ENCODE data around the gene TRIP10. TPM values are rescaled to one million over a fixed set of nuclear protein-coding genes. Genes with fewer than 3 reads are reported as not detected.
A peak's percentile ranks its signal among the peaks of the same experiment; 100 is the strongest.

The TRIP10 gene
- total and polyA plus RNA-seq, 2 of the 4 experiments (the other 2 are of a cell fraction): 39.1 to 47.0 TPM

DNA sequence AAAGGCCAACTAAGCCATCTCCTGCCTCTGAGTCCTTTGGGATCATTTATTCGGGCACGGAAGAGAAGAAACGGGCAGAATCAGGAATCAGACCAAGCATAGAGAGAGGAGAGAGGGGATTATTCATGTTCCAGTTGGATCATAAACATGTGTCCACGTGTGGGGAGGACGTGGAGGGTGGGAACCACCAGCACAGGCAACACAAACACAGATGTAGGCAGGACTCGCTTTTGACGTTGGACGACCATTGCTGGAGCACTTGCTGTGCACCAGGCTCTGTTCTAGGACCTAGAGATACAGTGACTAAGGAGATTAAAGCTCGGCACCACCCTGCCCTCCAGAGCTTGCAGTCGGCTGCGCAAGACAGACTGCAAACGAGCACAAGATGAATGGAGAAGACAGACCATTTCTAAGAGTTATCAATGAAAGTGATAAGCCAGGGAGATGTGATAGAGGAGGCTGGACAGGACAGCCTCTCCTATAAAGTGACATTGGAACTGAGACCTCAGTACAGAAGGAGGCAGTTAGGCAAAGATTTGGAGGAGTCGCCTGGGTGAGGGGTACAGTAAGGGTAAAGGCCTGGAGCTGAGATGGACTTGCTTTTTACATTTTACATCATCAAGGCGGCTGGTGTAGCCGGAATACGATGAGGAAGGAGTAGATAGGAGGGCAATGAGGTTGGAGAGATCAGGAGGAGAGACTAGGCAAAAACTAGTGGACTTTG, 27.0 kb downstream of the TRIP10 start:
- no peak overlapping the region for H3K14ac ChIP-seq (replicated peaks; ENCODE audit: low read depth, low read length)
- no TSS peak for BruUV-seq (replicated peaks)
- H3K56ac ChIP-seq (ENCODE audit: extremely low read depth, insufficient read depth, low read length): no peak overlapping the region
- no peak overlapping the region for H4K91ac ChIP-seq (ENCODE audit: insufficient read depth, low read depth, low read length)
- H3K4me3 ChIP-seq (ENCODE audit: insufficient read depth, low read depth, low read length): no peak overlapping the region
- H3K23ac ChIP-seq (ENCODE audit: low read depth, low read length): no peak overlapping the region
- H3K9ac ChIP-seq (ENCODE audit: low read depth, low read length): no peak overlapping the region
- H3K79me1 ChIP-seq (ENCODE audit: low read depth in 1 of 2, low read length in 2 of 2): no peaks in the 10 kb centered on the region
- in situ Hi-C loops (cut with MboI; ENCODE audit: low sequenced_read_pairs): no loop called here
- ChIA-PET CTCF (no interaction called here), POLR2A (ENCODE audit: unreplicated experiment) (no interaction called here)
- H3K4ac ChIP-seq (ENCODE audit: low read depth, low read length): no peak overlapping the region
- peak overlapping the region; percentile 52 for H2AFZ ChIP-seq (replicated peaks; ENCODE audit: low read length, poor library complexity)
- no peaks in the 10 kb centered on the region; the same call in 1 of the 2 replicates for H3K27me3 ChIP-seq (ENCODE audit: control insufficient read depth, insufficient read depth, low read length)
- TF ChIP-seq SMC3 (IDR thresholded peaks at IDR 0.05; ENCODE audit: low read depth, low read length) (no peak), RCOR1 (IDR thresholded peaks at IDR 0.05; ENCODE audit: insufficient replicate concordance, low read length) (no peak), RFX5 (IDR thresholded peaks at IDR 0.05; ENCODE audit: low read depth, low read length) (no peak), MXI1 (IDR thresholded peaks at IDR 0.05; ENCODE audit: borderline replicate concordance, low read depth, low read length) (no peak), MAFK (IDR thresholded peaks at IDR 0.05; ENCODE audit: low read depth, low read length) (no peak), FOS (IDR thresholded peaks at IDR 0.05; ENCODE audit: low read depth, low read length) (no peak), MAZ (IDR thresholded peaks at IDR 0.05; ENCODE audit: borderline replicate concordance, low read depth, low read length) (no peak), USF2 (IDR thresholded peaks at IDR 0.05; ENCODE audit: low read depth, low read length) (no peak), CHD1 (IDR thresholded peaks at IDR 0.05; ENCODE audit: low read depth, low read length) (no peak), POLR2A (IDR thresholded peaks at IDR 0.05; ENCODE audit: low read depth, low read length) (no peak), BHLHE40 (IDR thresholded peaks at IDR 0.05; ENCODE audit: low read depth, low read length) (no peak), NFE2L2 (IDR thresholded peaks at IDR 0.05; ENCODE audit: low read depth, low read length) (no peak), RAD21 (IDR thresholded peaks at IDR 0.05; ENCODE audit: low read length) (no peak), CEBPB (IDR thresholded peaks at IDR 0.05; ENCODE audit: low read depth, low read length) (no peak)
- TF ChIP-seq, protein P1, sequence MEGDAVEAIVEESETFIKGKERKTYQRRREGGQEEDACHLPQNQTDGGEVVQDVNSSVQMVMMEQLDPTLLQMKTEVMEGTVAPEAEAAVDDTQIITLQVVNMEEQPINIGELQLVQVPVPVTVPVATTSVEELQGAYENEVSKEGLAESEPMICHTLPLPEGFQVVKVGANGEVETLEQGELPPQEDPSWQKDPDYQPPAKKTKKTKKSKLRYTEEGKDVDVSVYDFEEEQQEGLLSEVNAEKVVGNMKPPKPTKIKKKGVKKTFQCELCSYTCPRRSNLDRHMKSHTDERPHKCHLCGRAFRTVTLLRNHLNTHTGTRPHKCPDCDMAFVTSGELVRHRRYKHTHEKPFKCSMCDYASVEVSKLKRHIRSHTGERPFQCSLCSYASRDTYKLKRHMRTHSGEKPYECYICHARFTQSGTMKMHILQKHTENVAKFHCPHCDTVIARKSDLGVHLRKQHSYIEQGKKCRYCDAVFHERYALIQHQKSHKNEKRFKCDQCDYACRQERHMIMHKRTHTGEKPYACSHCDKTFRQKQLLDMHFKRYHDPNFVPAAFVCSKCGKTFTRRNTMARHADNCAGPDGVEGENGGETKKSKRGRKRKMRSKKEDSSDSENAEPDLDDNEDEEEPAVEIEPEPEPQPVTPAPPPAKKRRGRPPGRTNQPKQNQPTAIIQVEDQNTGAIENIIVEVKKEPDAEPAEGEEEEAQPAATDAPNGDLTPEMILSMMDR (conservative IDR thresholded peaks at IDR 0.05; ENCODE audit: low read depth, low read length): no peak
- TF ChIP-seq, protein P2, sequence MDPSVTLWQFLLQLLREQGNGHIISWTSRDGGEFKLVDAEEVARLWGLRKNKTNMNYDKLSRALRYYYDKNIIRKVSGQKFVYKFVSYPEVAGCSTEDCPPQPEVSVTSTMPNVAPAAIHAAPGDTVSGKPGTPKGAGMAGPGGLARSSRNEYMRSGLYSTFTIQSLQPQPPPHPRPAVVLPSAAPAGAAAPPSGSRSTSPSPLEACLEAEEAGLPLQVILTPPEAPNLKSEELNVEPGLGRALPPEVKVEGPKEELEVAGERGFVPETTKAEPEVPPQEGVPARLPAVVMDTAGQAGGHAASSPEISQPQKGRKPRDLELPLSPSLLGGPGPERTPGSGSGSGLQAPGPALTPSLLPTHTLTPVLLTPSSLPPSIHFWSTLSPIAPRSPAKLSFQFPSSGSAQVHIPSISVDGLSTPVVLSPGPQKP (IDR thresholded peaks at IDR 0.05; ENCODE audit: borderline replicate concordance, low read depth, low read length): no peak
- no peak overlapping the region for H3K27ac ChIP-seq (ENCODE audit: insufficient read depth, low read length)
- 0 out of 2 replicates have a peak, but pooled peaks cover 5% of the 10 kb centered on the region for H3K9me1 ChIP-seq (ENCODE audit: insufficient read depth, low read length)
- H2AK9ac ChIP-seq (replicated peaks; ENCODE audit: low read depth, low read length, poor library complexity): peak overlapping the region; percentile 13
- no peaks in the 10 kb centered on the region for H3K36me3 ChIP-seq (ENCODE audit: control insufficient read depth, insufficient read depth, low read length)
- WGBS, 2 experiments (ENCODE audit: extremely low coverage in 2 of 2, insufficient read length in 1 of 2): 39% methylated on average over 3 of the region's 16 CpGs; no CpG with 5 or more reads in 1 of the 2 experiments
- no peak overlapping the region for H2BK5ac ChIP-seq (ENCODE audit: low read depth, low read length, poor library complexity, severe bottlenecking)
- no peak overlapping the region for H3K18ac ChIP-seq (ENCODE audit: low read depth, low read length)
- H2BK20ac ChIP-seq (ENCODE audit: low read depth, low read length): no peak overlapping the region
- no peak overlapping the region for H2BK15ac ChIP-seq (ENCODE audit: low read depth, low read length)
- H2BK120ac ChIP-seq (ENCODE audit: low read depth, low read length): no peak overlapping the region
- dilution Hi-C loops (cut with HindIII; ENCODE audit: low sequenced_read_pairs, unreplicated experiment): no loop called here
- H4K8ac ChIP-seq (ENCODE audit: low read depth in 2 of 2, low read length in 2 of 2): no peak overlapping the region
- no peak overlapping the region for H3K4me2 ChIP-seq (ENCODE audit: low read depth, low read length)
- no peaks in the 10 kb centered on the region for H3K9me3 ChIP-seq (ENCODE audit: control insufficient read depth, insufficient read depth, low read length)
- H4K20me1 ChIP-seq (ENCODE audit: insufficient read depth, low read length): no peaks in the 10 kb centered on the region
- intact Hi-C loops (cut with micrococcal nuclease): no loop called here
- no peak for ATAC-seq (ENCODE audit: low read depth)
- DNase-seq: no peak
- no peaks in the 10 kb centered on the region for H3K4me1 ChIP-seq (ENCODE audit: control insufficient read depth, insufficient read depth, low read length)
- H2AK5ac ChIP-seq (ENCODE audit: low read depth, low read length): no peak overlapping the region
- H4K5ac ChIP-seq (ENCODE audit: low read depth, low read length): no peak overlapping the region
